GF-D8 (cell line): ENCODE results near the gene NSMCE3.
"Not testable (repeated sequence)": the region's sequence is repeated elsewhere in the genome, so short reads cannot be mapped to it uniquely, and the experiment has no call there.

Source experiments
- DNase-seq: peaks from one replicate; lab custom pipeline; 2025; lab: John Stamatoyannopoulos, UW

Gene NSMCE3

DNA sequence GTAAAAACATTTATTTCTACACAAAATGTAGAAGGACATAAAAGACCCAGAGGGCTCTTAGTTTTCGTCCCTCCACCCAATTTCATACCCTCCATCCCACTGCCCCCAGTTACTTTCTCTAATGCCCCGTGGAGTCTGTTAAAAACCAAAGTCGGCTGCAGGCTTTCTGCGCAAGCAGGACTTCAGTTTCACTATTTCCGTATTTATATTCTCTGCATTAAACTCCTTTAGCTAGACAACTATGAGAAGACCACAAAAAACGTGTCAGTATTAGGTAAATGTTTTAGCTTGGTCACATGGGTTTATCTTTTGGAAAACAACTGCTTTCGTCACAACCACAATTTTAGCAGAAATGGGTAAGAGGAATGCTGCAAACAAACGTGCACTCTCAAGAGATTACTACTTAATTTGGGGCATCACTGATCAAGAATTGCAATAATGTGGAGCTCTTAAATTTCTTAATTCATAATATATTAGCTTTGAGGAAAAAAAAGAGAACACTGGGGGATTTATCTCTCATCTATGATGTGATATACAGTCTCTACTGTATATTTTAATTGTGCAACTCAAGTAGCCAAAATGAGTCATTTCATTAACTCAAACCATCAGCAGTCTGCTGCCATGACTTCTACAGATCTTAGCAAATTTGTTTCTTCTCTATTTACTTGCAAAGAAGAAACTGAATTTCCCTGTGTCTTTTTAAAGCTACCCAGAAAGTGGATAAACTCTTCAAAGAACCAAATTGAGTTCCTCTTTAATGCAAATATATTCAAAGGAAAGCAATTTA, 740 bp upstream of the NSMCE3 start:
- no peak for DNase-seq

DNA sequence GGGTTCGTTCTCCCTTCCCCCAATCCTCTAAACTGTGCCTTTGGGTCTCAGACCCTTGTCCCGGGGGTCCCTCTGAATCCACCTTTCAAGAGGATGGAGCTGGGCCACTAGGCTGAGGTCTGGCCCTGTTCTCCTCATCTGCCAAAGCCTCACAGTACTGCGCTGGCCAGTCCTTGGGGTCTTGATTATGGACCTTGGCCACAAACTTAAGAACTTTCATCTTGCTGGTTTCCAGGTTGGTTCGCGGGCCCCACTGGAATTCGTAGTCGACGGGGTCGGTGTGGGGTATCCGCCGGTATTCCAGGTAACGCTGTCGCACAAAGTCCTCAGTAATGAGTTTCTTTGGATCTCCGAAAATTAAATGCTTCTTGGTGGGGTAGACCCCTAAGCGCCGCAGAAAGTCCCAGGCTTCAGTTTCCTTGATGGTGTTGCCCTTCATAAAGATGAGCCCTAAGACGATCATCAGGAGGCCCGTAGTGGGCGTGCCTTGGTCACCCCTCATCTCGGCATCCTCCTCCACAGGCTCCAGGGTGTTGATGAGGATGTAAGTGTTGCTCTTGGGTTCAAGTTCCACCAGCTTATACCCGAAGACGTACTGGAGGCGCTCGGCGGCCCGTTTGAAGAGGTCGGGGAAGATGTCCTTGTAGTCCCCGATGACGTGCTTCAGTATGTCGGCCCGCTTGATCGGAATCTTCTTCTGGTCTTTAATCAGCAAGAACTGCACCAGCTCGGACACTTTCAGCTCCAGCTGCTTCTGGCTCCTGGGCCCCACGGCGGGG, 727 bp downstream of the NSMCE3 start:
- no peak for DNase-seq

DNA sequence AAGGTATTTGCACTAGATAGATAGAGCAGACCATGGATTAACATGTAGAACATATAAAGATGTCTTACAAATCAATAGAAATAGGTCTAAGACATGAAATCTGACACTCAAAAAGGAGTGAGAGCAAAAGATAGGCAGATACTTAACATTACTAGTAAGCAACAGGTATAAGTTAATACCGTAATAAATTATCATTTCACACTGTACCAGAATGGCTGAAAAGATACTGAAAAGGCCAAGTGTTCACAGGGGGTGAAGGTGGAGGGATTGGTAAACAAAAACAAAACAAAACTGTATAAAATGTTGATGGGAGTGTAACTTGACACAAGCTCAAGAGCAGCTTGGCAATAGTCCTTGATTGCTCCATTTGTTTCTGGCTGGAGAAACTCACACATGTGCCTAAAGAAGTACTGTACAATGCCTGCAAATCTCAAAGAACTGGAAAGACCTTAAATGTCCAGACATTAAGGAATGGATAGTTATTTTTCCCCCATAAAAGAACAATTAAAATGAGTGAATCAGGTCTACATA, 3.5 kb downstream of the NSMCE3 start:
- DNase-seq: no peak

DNA sequence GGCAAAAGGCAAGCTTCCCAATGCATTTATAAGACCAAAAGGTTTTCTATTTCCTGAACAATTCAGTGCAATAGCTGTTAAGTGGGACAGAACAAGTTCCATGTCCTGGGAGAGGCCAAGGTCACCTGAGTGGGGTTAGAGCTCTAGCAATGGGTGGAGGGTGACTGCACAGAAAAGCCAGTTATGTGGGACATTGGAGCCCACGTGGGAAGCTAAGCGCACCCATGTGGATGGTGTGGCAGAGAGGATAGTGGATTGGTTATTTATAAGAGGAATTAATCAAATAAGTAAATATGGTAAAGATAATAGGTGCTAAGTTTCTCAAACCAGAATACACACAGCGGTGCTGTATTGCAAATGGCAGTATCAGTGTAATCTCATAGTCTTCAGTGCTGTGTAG, 6.3 kb downstream of the NSMCE3 start:
- DNase-seq: no peak

DNA sequence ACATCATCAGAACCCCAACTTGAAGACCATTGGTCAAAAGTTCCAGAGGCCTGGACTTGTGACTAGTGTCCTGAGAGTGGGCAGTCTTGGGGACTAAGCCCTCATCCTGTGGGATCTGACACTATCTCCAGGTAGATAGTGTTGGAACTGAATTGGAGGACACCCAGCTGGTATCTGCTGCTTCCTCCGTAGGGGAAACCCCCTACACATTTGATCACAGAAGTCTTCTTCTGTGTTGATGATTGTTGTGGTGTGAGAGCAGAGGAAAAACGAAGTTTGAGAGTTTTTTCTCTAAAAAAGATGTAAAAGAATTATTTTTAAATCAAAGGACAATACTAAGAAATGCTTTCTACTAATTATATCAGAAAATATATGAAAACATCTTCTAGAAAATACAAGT, 6.9 kb downstream of the NSMCE3 start:
- no peak for DNase-seq

DNA sequence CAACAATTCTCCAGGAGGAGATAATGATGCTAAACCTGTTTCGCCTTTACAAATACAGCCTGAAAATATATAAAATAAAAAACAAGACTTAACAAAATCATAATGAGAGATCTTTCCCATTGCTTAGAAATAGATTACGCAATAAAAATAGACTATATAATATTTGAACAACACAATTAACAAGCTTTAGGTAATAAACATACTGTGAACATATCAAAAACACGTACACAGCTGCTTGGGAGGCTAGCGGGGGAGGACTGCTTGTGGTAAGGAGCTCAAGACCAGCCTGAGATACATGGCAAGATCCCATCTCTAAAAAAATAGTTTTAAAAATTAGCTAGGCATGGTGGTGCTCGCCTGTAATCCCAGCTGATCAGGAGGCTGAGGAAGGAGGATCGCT, 8.7 kb downstream of the NSMCE3 start:
- no peak for DNase-seq

DNA sequence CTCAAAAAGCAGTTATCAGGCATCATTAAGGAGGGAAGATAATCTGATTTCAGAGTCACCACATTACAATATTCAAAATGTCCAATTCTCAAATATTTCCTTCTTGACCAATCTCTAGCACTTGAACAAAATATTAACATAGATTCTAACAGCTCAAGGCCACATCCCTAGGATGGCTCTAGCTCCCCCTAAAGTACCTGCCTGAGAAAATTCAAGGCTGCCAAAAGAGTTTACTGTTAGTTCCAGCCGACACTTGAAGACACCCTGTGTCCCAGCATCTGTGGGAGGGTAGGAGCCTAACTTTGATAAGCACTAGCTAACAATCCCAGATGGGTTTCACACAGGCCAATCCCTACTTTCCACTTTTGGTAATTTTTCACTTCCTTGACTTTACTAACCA, 10.4 kb downstream of the NSMCE3 start:
- DNase-seq: no peak

DNA sequence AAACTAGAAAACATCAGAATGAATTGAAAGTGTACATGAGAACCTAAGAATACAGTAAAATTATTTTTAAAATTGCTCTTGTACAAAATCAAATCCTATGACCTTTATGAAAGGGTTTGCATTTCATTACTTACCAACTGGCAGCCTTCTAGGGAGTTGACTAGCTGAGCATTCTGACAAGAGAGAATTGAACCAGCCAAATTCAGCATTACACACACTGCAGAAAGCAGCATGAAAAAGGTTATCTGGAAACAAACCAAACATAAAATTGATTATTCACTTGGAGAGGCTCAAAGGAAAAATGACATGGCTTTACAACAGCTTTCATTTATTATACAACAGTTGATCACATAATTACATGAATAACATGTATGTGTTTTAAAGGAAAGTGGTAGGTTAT, 17.4 kb downstream of the NSMCE3 start:
- no peak for DNase-seq

DNA sequence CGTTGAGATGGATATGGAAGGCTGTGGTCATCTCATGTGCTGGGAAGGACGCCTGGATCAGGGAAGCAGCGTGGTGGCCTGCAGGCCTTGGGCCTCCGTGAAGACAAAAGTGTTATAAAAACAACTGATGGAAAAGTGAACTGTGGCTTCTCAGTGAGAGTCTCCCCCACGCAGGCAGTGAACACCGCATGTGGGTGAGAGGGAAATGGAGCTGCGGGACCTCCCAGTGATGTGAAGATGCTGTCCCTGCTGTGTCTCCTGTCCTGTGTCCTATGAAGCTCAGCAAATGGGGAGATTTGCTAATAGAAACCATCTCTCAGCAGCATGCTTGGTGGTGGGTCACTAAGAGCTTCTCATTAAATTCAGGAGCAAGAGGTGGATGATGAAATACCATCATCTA, 25.1 kb downstream of the NSMCE3 start:
- no peak for DNase-seq

DNA sequence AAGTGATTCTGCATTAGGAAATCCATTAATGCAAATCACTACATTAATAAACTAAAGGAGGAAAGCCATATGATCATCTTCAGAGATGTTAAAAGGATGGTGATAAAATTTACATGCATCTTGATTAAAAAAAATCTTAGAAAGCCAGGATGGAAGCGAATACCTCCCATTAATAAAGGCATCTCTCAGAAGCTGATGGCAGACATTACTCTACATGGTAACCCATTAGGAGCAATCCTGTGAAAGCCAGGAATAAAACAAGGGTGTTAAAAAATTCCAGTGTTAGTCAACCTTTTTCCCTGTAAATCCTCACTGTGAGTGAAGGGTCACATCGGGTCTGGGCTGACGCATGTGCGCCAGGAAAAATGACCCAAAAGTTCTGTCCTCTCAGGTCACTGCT, 25.5 kb downstream of the NSMCE3 start:
- no peak for DNase-seq

DNA sequence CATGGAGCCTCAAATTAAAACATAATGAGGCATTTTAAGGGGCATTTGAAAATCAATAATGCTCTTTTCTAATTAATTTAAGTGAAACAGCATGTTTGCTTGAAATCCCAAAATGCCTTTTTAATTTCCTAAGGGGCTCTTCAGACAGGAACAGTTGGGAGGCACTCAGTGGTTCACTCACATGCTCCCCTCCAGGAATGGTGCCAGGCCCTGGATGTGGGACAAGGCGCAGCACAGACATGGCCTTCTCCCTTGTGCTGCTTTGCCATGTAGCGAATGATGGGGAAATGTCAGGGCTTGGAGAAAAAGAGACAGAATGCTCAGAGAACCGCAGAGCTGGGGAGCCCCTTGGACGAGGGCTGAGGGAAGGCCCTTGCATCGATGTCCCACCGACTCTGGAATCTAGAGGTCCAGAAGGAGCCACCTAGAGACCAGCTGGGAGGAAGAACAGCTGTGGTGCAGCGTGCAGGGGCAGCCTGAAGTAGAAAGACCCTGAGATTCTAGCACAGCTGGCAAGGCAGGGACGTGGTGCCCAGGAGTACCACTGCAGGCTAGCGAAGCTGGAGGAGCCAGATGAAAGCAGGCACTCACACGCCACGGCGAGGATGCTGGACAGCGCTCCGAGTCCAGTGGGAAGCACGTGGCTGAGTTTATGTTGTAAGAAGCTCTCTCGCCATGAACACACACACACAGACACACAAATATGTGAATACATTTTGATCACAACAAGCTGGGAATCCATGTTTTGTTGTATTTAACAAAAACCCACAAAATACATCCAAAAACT, 27.0 kb downstream of the NSMCE3 start:
- DNase-seq: no peak

DNA sequence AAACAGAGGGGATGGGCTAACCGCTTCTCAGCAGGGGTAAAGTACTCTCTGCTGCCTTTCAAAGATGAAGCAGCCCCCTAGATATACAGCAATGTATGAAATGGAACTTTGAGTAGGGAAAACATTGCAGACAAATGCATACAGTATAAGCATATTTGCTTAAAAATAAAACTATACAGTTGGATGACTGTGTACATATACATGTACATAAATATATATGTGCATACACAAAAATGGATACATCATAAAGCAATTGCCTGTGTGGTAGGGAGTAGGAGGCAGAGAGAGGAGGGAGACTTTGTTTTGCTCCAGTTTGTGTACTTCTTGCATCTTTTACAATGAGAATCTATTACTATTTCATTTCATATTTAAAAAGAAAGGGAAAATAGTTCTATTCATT, 28.4 kb downstream of the NSMCE3 start:
- DNase-seq: no peak

DNA sequence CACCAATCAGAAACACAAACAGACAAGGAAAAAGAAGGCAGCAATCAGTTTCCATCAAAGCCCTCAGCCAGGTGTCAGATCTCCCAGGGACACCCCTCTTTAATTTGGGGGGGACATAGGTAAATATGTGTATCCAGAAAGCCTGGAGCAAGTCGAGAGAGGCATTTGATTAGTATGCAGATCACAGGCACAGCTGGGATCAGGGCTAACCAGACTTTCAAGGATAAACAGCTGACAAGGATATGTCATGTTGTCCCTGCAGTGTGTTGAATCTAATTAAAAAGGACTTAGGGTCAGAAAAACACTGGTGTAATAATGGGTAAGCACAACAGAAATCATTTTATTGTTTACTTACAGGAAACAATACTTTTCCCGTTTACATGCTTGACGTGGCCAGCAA, 30.2 kb downstream of the NSMCE3 start:
- DNase-seq: no peak

DNA sequence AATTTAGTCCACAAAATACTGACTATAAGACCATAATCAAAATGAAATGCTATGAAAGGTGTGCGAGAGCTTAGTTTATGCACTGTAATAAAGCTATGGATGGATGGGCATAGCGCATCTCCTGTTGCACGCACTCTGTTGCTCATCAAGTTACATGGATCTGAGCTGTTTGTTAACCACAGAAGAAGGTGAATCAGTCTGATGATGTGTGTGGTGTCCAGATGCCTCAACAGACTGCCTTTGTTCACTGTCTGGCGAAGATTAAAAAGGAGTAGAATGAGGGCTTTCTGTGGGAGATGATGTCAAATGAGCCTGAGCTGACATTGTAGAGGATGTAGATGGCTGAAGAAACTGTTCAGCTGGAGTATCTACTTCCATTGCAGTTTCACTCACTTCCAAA, 36.1 kb downstream of the NSMCE3 start:
- no peak for DNase-seq

DNA sequence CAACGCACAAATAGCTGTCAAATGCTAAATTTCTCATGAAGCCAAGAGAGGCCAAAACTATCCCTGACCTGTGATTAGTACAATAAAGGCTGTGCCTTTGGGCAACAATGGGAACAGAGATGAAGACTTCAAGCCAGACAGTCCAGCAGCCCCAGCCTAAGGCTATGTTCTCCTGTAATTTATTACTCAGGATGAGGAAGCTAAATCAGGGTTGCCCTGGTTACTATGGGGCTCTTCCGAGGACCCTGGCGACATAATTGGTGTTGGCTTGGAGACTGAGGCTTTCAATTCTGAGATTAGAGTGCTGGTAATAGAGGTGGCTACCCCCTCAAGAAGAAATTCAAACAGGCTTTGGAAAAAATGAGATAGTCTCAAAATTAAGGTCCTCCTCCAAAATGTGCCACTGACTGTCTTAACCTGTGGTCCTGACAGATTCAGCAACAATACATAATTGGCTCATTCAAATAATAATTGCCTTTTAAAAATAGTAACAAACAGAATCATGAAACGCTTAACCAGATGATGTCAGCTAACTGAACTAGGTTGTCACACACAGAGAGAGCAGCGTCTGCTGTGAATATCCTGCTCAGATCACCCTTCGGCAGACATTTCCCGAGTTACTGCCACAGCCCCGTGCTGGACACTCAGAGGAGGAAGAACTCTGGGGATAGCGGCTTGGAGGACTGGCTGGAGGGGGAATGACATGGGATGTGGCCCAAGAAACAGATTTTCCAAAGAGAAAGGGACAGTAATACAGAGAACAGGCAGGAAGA, 43.0 kb downstream of the NSMCE3 start:
- no peak for DNase-seq

DNA sequence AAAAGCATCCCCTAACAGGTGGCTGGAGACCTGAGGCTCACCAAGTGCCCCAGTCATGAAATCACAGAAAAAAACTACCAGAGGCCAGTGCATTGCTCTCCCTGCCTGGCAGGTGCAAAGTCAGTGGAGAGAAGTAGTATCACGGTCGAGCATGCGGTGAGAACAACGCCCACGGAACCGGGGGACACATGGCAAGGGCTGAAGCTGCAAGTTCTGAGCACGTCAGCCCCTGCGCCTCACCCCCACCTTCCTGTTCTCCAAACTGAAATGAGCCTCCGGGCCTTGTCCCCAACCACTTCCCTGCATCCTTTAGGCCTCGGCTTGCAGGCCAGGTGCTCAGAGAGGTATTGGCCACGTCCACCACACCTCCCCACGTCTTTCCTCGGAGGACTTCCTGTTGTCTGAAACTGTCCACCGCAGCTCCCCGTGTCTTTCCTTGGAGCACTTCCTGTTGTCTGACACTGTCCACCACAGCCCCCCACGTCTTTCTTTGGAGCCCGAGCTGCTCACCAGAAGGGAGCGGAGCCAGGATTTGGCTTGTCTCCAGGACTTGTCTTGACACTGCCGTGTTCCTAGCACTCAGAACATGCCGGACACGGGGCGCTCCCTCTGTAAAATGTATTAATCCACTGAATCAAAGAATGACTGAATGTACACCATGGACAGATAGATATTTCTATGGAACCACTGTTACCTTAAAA, 43.9 kb downstream of the NSMCE3 start:
- no peak for DNase-seq

DNA sequence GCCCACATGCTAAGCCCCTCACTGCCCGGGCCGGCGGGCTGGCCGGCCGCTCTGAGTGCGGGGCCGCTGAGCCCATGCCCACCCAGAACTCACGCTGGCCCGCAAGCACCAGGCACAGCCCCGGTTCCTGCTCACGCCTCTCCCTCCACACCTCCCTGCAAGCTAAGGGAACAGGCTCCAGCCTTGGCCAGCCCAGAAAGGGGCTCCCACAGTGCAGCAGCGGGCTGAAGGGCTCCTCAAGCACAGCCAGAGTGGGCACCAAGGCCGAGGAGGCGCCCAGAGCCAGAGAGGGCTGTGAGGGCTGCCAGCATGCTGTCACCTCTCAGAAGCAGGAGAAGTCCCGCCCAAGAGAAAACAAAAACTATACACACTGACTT, 44.6 kb downstream of the NSMCE3 start:
- DNase-seq: not testable (repeated sequence)

DNA sequence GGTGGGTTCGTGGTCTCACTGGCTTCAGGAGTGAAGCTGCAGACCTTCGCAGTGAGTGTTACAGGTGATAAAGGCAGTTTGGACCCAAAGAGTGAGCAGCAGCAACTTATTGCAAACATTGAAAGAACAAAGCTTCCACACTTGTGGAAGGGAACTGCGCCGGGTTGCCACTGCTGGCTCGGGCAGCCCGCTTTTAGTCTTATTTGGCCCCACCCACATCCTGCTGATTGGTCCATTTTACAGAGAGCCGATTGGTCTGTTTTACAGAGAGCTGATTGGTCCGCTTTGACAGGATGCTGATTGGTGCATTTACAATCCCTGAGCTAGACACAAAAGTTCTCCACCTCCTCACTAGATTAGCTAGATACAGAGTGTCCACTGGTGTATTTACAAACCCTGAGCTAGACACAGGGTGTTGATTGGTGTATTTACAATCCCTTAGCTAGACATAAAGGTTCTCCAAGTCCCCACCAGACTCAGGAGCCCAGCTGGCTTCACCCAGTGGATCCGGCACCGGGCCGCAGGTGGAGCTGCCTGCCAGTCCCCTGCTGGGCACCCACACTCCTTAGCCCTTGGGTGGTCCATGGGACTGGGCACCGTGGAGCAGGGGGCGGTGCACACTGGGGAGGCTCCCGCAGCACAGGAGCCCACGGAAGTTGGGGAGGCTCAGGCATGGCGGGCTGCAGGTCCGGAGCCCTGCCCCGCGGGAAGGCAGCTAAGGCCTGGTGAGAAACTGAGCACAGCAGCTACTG, 45.2 kb downstream of the NSMCE3 start:
- DNase-seq: not testable (repeated sequence)

DNA sequence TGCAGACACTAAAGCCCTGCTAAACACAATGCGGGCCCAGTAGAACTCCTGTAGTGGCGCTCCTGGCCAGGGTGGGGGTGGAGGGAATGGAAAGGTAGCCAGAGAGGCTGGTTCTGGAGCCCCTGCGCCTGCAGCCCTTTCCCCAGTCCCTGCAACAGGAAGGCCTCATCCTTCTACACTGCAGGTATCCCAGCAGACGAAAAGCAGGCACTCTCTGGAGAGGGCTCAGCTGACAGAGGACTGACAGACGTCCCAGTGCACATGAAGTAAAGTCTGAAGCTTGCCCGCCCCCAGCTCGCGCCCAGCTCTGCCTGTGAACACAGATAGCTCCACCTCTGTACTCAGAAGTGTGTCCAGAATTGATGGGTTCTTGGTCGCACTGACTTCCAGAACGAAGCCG, 46.0 kb downstream of the NSMCE3 start:
- DNase-seq: no peak

DNA sequence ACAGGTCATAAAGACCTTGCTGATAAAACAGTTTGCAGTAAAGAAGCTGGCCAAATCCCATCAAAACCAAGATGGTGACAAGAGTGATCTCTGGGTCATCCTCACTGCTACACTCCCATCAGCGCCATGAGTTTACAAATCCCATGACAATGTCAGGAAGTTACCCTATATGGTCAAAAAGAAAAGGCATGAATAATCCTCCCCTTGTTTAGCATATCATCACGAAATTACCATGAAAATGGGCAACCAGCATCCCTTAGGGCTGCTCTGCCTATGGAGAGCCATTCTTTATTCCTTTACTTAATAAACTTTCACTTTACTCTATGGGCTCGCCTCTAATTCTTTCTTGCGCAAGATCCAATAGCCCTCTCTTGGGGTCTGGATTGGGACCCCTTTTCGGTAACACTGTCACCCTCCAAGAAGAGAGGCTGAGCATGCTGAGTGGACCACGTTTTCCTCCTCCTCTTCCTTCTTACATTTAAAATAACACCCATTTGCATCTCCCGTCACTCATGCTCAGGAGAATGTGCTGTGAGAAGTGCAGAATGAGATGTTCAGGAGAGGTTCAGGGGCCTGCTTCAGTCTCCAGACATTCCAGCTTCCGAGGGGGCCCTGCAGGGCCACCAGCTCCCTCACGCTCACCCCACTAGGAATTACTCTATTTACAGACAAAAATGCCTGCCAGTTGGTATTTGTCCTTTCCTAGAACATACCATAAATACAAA, 47.3 kb downstream of the NSMCE3 start:
- no peak for DNase-seq
